GM21717 (cell line): ENCODE measurements around the gene CCN5.
"Not testable (repeated sequence)": the region's sequence is repeated elsewhere in the genome, so short reads cannot be mapped to it uniquely, and the experiment has no call there.

Experiments
- ATAC-seq: cut with Tn5 transposase; IDR thresholded peaks from one replicate; pipeline ENCODE4 v1.9.1; 2021; ENCODE audit warnings: mild to moderate bottlenecking, moderate library complexity; ENCODE audit not compliant: unreplicated experiment

CCN5 gene

GRCh38 chr20:44714701-44715498 is at the start of gene CCN5:
Gene CCN5, plus strand, starts transcription at chr20:44715369. Its CDS starts 22 bp downstream, at chr20:44715391.
- no peak for ATAC-seq

- ATAC-seq, result no peak
Measured at GRCh38 chr20:44666066-44666465, 49.1 kb upstream of the CCN5 start.

GRCh38 chr20:44670851-44671250 is 44.3 kb upstream of the CCN5 start:
- not testable (repeated sequence) for ATAC-seq

GRCh38 chr20:44671541-44671940 is 43.6 kb upstream of the CCN5 start:
- not testable (repeated sequence) for ATAC-seq

- not testable (repeated sequence) for ATAC-seq
Measured at GRCh38 chr20:44672318-44672902, 42.8 kb upstream of the CCN5 start.

- no peak for ATAC-seq
Measured at GRCh38 chr20:44678242-44678641, 36.9 kb upstream of the CCN5 start.

GRCh38 chr20:44678990-44679611 is 36.1 kb upstream of the CCN5 start:
- ATAC-seq, result no peak

- ATAC-seq, result no peak
Measured at GRCh38 chr20:44681796-44682566, 33.2 kb upstream of the CCN5 start.

- no peak for ATAC-seq
Measured at GRCh38 chr20:44683263-44684046, 31.7 kb upstream of the CCN5 start.

- ATAC-seq, result no peak
Measured at GRCh38 chr20:44684047-44684967, 30.9 kb upstream of the CCN5 start.

GRCh38 chr20:44686934-44687333 is 28.2 kb upstream of the CCN5 start:
- ATAC-seq, result no peak

GRCh38 chr20:44688053-44688625 is 27.0 kb upstream of the CCN5 start:
- no peak for ATAC-seq

- no peak for ATAC-seq
Measured at GRCh38 chr20:44689809-44690208, 25.4 kb upstream of the CCN5 start.

- ATAC-seq, result no peak
Measured at GRCh38 chr20:44690781-44691423, 24.3 kb upstream of the CCN5 start.

- no peak for ATAC-seq
Measured at GRCh38 chr20:44691424-44692423, 23.4 kb upstream of the CCN5 start.

GRCh38 chr20:44692932-44693480 is 22.2 kb upstream of the CCN5 start:
- no peak for ATAC-seq

GRCh38 chr20:44693627-44694026 is 21.5 kb upstream of the CCN5 start:
- ATAC-seq, result no peak
